GM12875 (cell line): ENCODE results near the gene C6orf132.
A peak's percentile ranks its signal among the peaks of the same experiment; 100 is the strongest.

Experiments
- H3K4me3 ChIP-seq: one replicate; pipeline ENCODE4 v1.5.1; 2011; ENCODE audit warnings: low read depth, low read length, control low read depth
- TF ChIP-seq, protein P1 (sequence below): IDR thresholded peaks from 2 replicates; pipeline ENCODE4 v1.5.1; 2011; ENCODE audit warnings: low read depth, mild to moderate bottlenecking, control low read depth, inconsistent platforms, low read length, moderate library complexity, borderline replicate concordance; ENCODE audit not compliant: insufficient read depth

C6orf132 gene

DNA sequence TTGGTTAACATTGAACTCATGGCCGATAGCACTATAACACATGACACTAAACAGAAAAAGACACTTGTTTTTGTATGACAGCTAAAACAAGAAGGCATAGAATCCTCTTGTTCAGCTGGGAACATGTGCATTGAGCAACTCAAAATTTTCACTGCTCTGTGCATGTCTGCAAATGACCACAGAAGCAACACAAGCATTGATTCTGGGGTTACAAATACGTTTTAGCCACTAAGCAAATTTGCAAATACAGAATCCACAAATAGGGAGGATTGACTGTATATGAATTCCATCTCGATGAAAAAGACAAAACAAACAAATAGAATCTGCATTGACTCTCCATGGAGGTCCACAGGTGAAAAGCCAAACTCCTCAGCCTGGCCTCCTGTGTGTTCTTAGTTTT is 31.7 kb downstream of the C6orf132 start:
- TF ChIP-seq, protein P1, sequence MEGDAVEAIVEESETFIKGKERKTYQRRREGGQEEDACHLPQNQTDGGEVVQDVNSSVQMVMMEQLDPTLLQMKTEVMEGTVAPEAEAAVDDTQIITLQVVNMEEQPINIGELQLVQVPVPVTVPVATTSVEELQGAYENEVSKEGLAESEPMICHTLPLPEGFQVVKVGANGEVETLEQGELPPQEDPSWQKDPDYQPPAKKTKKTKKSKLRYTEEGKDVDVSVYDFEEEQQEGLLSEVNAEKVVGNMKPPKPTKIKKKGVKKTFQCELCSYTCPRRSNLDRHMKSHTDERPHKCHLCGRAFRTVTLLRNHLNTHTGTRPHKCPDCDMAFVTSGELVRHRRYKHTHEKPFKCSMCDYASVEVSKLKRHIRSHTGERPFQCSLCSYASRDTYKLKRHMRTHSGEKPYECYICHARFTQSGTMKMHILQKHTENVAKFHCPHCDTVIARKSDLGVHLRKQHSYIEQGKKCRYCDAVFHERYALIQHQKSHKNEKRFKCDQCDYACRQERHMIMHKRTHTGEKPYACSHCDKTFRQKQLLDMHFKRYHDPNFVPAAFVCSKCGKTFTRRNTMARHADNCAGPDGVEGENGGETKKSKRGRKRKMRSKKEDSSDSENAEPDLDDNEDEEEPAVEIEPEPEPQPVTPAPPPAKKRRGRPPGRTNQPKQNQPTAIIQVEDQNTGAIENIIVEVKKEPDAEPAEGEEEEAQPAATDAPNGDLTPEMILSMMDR, result no peak
- no peak overlapping the region for H3K4me3 ChIP-seq

DNA sequence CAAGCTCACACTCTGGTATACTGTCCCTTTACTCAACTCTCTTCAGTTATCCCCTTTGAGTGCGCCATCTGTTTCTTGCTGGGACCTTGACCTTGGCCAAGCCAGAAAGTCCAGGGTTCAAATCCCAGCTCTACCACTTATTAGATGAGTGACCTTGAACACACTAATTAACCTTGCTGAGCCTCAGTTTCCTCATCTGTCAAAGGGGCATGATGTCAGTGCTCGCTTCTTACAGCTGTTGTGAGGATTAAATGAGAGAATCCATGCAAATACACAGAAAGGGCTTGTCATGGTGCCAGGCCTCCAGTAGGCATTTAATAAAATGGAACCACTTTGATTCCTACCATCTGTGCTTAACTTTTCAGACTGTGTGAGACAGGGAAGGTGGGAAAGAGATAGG is 34.3 kb downstream of the C6orf132 start:
- no peak overlapping the region for H3K4me3 ChIP-seq
- TF ChIP-seq, protein P1, result no peak

DNA sequence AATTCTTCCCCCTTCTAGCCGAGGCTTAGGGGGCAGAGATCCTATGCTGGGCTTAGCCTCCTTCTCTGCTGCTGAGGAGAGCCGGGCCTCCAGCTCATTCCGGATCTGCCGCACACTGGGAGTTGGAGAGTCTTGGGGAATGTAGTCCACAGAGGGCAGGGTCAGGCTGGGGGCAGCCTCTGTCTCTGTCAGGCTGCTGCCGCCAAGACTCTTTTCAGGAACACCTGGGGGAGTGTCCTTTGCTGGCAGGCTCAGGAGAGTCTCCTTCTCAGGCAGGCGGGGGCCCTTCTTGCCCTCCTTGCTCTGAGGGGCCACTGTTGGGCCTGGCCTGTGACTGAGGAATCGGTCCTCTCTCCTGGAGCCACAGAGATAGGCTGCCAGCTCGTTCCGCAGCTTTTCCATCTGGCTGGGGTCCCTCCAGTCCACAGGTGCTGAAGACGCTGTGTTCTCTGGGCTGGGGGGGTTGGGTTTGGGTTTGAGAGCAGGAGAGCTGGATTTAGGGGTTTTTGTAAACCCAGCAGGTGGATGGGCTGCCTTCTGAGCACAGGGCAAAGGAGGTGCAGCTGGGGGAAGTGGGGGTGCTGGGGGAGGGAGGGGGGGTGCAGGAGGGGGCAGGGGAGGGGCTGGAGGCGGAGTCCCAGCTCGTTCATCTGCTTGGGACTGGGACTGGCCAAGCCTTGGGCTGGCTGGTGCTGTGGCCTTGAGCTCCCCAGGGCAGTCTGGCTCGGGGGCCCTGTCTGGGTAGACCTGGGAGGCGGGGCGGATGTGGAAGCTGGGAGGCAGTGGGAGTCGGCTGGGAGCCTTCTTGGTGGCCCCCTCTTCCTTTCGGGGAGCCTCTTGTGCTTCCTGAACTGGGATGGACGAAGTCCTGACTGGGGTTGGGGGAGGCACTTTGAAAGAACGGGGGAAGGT is 36.1 kb downstream of the C6orf132 start:
- no peak overlapping the region for H3K4me3 ChIP-seq
- TF ChIP-seq, protein P1, result no peak

DNA sequence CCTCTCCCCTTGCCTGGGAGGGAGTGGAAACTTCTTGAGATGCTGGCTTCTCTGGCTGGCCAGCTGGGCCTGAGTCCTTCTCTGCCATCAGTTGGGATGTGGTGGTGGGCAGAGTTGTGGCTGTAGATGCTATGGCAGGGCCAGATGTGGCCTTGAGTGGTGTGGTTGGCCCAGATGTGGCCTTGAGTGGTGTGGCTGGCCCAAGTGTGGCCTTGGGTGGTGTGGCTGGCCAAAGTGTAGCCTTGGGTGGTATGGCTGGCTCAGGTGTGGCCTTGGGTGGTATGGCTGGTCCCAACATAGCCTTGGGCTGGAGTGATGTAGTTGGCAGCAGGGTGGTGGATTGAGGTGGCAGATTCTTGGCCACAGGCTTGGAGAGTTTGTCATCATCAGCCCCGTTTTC is 36.7 kb downstream of the C6orf132 start:
- H3K4me3 ChIP-seq, result no peak overlapping the region
- TF ChIP-seq, protein P1, result no peak

DNA sequence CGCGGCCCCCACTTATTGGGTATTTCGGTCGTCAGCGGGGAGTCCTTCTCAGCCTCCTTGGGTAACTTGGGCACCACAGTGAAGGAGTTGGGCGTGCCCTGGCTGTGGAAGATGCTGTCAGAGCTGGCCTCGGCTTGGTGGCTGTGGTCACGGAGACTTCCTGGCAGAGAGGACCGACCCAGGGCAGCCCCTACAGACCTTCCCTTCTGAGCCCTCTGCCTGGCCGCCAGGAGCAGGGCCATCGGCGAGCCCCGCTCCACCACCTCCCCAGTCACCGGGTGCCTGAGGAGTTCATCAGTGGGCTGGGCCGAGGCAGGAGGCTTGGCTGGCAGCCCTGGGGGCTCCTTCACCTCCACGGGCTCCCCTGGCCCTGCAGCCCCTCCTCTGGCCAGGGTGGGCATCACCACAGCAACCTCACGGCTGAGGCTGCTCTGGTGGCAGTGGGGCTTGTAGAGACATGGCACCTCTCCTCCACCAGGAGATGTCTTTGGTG is 37.2 kb downstream of the C6orf132 start:
- TF ChIP-seq, protein P1, result no peak

DNA sequence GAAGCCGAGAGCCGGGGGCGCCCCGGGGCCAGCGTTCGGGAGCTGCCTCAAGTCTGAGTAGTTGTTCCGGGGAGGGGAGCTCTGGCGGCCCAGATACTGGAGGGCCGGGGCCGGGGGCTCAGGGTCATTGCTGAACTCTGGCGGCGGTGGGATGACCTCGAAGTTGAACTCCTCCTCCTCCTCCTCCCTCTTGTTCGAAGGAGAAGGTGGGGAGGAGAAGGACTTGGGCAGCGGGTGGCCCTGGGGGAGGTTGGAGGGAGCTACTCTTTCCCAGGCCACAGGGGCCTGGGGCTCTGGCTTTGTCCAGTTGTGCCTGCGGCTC is 37.7 kb downstream of the C6orf132 start:
- peak overlapping the region; percentile 27 for H3K4me3 ChIP-seq
- TF ChIP-seq, protein P1, result no peak

More for the DNA sequence above, 37.2 kb downstream of the C6orf132 start:
- no peak overlapping the region for H3K4me3 ChIP-seq
